SU-DHL-6 (cell line): ENCODE data around the gene SERPINB3.

Source experiments
- H2AFZ ChIP-seq: fragments of 200-600 bp; sonication (generic); 2 replicates; pipeline ENCODE4 v1.6.1; 2014; ENCODE audit warnings: low read depth, mild to moderate bottlenecking, moderate library complexity, mixed read lengths, antibody characterized with exemption, low read length; ENCODE audit not compliant: severe bottlenecking
- H3F3A ChIP-seq: fragments of 200-600 bp; shearing (Covaris generic); 2 replicates; pipeline ENCODE4 v1.6.0; 2016; ENCODE audit warnings: antibody characterized with exemption, mild to moderate bottlenecking; ENCODE audit not compliant: insufficient read depth
- H3K27ac ChIP-seq: fragments of 200-600 bp; sonication (generic); 2 replicates; pipeline ENCODE4 v1.5.1; 2016; ENCODE audit warnings: low read depth, mild to moderate bottlenecking, low read length, moderate library complexity, mixed read lengths
- H3K27me3 ChIP-seq: fragments of 200-600 bp; sonication (generic), shearing (Covaris generic); 2 replicates; pipeline ENCODE4 v1.6.0; 2014; ENCODE audit warnings: mild to moderate bottlenecking, low read length
- H3K36me3 ChIP-seq: fragments of 200-600 bp; sonication (generic); 2 replicates; pipeline ENCODE4 v1.6.1; 2014; ENCODE audit warnings: mild to moderate bottlenecking, low read length, mixed read lengths
- H3K4me2 ChIP-seq: fragments of 300-600, 200-600 bp; shearing (Covaris generic), sonication (generic); 2 replicates; pipeline ENCODE4 v1.6.0; 2014; ENCODE audit warnings: low read length, low read depth, mild to moderate bottlenecking; ENCODE audit not compliant: poor library complexity, severe bottlenecking
- H3K4me3 ChIP-seq: fragments of 200-600 bp; sonication (generic); 2 replicates; pipeline ENCODE4 v1.5.1; 2014; ENCODE audit warnings: antibody characterized with exemption, low read length, mild to moderate bottlenecking, mixed read lengths; ENCODE audit not compliant: insufficient read depth, poor library complexity, severe bottlenecking
- H3K79me2 ChIP-seq: fragments of 200-600 bp; sonication (generic); 2 replicates; pipeline ENCODE4 v1.6.1; 2014; ENCODE audit warnings: mild to moderate bottlenecking, low read length, moderate library complexity; ENCODE audit not compliant: insufficient read depth
- H3K9ac ChIP-seq: fragments of 200-600 bp; sonication (generic); 2 replicates; pipeline ENCODE4 v1.7.0; 2014; ENCODE audit warnings: mild to moderate bottlenecking, low read length
- H3K9me2 ChIP-seq: fragments of 200-600 bp; sonication (generic); replicated peaks from 2 replicates; pipeline ENCODE4 v1.6.1; 2014; ENCODE audit warnings: low read length; ENCODE audit not compliant: insufficient read depth
- H3K9me3 ChIP-seq: fragments of 200-600 bp; sonication (generic); 2 replicates; pipeline ENCODE4 v1.6.1; 2014; ENCODE audit warnings: low read length, mixed read lengths; ENCODE audit not compliant: insufficient read depth
- H4K20me1 ChIP-seq: fragments of 200-600 bp; sonication (generic); 2 replicates; pipeline ENCODE4 v1.6.1; 2014; ENCODE audit warnings: low read depth, mild to moderate bottlenecking, antibody characterized with exemption, low read length, moderate library complexity, mixed read lengths
- EZH2phosphoT487 ChIP-seq: fragments of 200-600 bp; sonication (generic), shearing (Covaris generic); conservative IDR thresholded peaks from 2 replicates; pipeline ENCODE4 v1.6.1; 2018; ENCODE audit warnings: mild to moderate bottlenecking, antibody characterized with exemption, low read length, moderate library complexity, mixed read lengths
- TF ChIP-seq, protein P1 (sequence below): fragments of 200-600 bp; sonication (generic); IDR thresholded peaks from one replicate; pipeline ENCODE4 v1.5.1; 2017; ENCODE audit warnings: antibody characterized with exemption, mild to moderate bottlenecking, low read length, moderate library complexity; ENCODE audit not compliant: insufficient read depth, poor library complexity, severe bottlenecking

The SERPINB3 gene

DNA sequence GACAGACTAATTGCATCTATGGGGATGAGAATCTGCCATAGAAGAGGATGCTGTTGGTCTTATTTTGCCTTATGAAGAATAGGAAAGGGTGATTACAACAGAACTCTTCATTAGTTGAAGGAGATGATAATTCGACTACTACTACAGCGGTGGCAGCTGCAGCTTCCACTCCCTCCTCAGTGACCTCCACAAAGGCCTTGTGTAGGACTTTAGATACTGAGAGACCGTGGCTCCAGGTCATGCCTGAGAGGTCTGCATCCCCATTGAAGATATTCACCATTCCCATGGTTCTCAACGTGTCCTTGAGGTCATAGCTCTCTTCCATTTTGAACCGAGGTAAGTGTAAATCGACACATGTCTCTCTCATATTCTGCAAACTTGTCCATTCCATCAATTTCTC is 24.0 kb downstream of the SERPINB3 start:
- H3K4me3 ChIP-seq, result no peak overlapping the region
- no peaks in the 10 kb centered on the region for H3K9me2 ChIP-seq
- H4K20me1 ChIP-seq, result no peaks in the 10 kb centered on the region
- no peak for TF ChIP-seq EZH2phosphoT487
- TF ChIP-seq, protein P1, sequence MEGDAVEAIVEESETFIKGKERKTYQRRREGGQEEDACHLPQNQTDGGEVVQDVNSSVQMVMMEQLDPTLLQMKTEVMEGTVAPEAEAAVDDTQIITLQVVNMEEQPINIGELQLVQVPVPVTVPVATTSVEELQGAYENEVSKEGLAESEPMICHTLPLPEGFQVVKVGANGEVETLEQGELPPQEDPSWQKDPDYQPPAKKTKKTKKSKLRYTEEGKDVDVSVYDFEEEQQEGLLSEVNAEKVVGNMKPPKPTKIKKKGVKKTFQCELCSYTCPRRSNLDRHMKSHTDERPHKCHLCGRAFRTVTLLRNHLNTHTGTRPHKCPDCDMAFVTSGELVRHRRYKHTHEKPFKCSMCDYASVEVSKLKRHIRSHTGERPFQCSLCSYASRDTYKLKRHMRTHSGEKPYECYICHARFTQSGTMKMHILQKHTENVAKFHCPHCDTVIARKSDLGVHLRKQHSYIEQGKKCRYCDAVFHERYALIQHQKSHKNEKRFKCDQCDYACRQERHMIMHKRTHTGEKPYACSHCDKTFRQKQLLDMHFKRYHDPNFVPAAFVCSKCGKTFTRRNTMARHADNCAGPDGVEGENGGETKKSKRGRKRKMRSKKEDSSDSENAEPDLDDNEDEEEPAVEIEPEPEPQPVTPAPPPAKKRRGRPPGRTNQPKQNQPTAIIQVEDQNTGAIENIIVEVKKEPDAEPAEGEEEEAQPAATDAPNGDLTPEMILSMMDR, result no peak
- no peaks in the 10 kb centered on the region for H3K27me3 ChIP-seq
- no peaks in the 10 kb centered on the region for H3K9me3 ChIP-seq
- no peak overlapping the region for H2AFZ ChIP-seq
- H3K79me2 ChIP-seq, result no peaks in the 10 kb centered on the region
- no peaks in the 10 kb centered on the region for H3K36me3 ChIP-seq
- H3K27ac ChIP-seq, result no peak overlapping the region
- no peaks in the 10 kb centered on the region for H3F3A ChIP-seq
- H3K4me2 ChIP-seq, result no peak overlapping the region
- no peak overlapping the region for H3K9ac ChIP-seq

DNA sequence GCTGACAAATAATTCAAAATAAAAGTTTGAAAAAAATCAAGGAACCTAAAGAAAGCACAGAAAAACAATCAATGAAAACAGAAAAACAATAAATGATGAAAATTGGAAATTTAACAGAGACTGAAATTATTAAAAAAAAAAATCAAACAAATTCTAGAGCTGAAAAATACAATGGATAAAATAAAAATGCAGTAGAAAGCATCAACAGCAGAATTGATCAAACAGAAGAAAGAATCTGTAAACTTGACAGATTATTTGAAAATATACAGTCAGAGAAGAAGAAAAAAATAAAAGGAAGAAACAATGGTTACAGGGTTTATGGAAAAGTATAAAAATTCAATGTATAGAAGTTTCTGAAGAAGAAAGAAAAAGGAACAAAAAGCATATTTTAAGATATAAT is 33.9 kb downstream of the SERPINB3 start:
- Histone ChIP-seq H3K4me2 (no peak overlapping the region), H3K9me3 (peaks cover 21% of the 10 kb centered on the region; the same call in 1 of the 2 replicates), H3K27ac (no peak overlapping the region), H2AFZ (no peak overlapping the region), H4K20me1 (no peaks in the 10 kb centered on the region), H3K36me3 (no peaks in the 10 kb centered on the region), H3K9me2 (no peaks in the 10 kb centered on the region), H3K9ac (no peak overlapping the region), H3F3A (no peaks in the 10 kb centered on the region), H3K4me3 (no peak overlapping the region), H3K79me2 (no peaks in the 10 kb centered on the region), H3K27me3 (0 out of 2 replicates have a peak, but pooled peaks cover 3% of the 10 kb centered on the region)
- TF ChIP-seq EZH2phosphoT487, result no peak
- TF ChIP-seq, protein P1, result no peak

DNA sequence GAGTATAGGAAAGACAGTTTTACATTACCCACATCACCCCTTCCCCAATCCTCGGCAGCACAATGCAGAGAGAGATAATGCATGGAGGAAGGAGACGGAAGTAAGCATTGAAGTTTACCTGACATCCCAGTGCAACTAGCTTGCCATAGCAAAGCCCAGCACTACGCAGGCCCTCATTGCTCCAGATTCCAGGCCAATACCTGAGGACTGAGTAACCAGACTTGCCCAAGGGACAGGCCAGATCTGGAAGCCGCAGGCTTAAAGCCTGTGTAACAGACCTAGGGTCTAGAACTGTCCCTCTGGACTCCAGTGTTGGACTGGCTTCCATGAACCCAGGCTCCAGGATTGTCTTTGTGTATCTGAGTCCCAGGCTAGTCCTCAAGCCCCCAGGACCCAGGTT is 35.3 kb downstream of the SERPINB3 start:
- H3K9me2 ChIP-seq, result no peaks in the 10 kb centered on the region
- H2AFZ ChIP-seq, result no peak overlapping the region
- no peak overlapping the region for H3K27ac ChIP-seq

More for the DNA sequence above, 35.3 kb downstream of the SERPINB3 start:
- TF ChIP-seq, protein P1, result no peak
- no peak for TF ChIP-seq EZH2phosphoT487
- H3K36me3 ChIP-seq, result no peaks in the 10 kb centered on the region
- H4K20me1 ChIP-seq, result no peaks in the 10 kb centered on the region
- peaks cover 21% of the 10 kb centered on the region; the same call in 1 of the 2 replicates for H3K9me3 ChIP-seq
- 0 out of 2 replicates have a peak, but pooled peaks cover 1% of the 10 kb centered on the region for H3K27me3 ChIP-seq
- H3K4me3 ChIP-seq, result no peak overlapping the region
- no peak overlapping the region for H3K9ac ChIP-seq
- H3F3A ChIP-seq, result no peaks in the 10 kb centered on the region
- no peaks in the 10 kb centered on the region for H3K79me2 ChIP-seq
- H3K4me2 ChIP-seq, result no peak overlapping the region
